Activated T-helper 9 cell treated with anti-CD3 and anti-CD28 coated beads, Interleukin-2, amount 50 U/mL, for 16 hours (primary cell): ENCODE data around the gene RANBP3.

Source experiments
- DNase-seq: peaks from one replicate; pipeline ENCODE4 v3.0.0-alpha.2; 2020; ENCODE audit warnings: low read depth

Gene RANBP3

DNA sequence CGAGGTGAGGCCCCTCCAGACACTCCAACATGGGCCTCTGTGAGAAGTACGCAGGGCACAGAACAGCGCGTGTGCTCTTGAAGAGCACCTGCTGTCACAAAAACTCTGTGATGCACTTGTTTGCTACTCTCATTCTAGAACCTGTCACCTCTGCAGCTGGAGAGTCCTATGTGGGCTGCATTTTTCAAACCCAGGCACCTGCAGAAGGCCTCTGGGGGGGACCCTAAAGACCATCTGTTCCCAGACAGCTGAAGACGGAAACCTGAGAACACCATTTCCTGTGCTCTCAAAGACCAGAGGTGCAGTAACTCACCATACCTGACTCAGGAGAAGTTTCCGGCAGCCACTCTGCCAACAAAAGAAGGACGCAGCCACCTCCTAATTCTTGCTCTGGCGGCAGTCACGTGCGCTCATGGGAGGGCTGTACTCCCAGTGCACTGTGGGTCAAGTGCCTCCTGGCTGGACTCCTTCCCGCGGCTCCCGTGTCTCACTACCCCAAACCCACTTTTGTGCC is 28.1 kb downstream of the RANBP3 start:
- DNase-seq, result peak; percentile 7

DNA sequence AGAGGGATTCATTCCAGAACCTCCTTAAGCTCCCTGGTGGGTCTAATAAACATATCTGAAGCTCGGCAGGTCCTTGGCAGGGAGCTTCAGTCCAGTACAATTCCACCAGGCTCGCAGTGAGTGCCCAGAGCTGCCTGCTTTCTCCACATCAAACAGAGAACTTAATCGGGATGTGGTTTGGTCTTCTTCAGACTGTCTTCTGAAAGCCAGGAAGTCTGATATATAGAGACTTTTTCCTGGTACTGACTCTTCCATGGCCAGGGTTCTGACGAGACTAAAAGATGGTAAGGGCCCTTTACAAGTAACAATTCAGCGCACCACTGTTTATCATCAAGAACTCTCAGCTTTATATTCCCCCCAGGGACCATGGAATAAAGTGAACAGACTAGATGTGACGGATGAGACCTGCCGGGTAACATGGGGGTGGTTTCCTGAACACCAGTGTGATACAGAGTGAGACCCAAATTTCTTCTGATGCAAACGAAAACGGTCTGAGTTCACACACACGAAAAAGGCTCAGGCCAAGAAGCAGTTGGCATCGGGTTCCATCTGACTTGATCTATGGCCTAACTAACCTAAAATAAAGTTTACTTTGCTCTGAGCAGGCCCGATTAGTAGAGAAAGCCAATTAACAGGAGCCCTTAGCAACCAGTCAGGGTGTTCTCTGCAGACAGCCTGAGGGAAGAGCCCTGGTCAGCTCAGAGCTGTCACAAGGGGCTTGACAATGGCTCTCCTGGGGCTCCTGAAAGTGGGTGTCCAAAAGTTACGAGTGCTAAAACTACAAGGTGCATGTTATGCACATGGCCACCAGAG is 29.0 kb downstream of the RANBP3 start:
- no peak for DNase-seq

- no peak for DNase-seq
These were observed 30.5 kb downstream of the RANBP3 start for GRCh38 chr19:5947435-5947834.

DNA sequence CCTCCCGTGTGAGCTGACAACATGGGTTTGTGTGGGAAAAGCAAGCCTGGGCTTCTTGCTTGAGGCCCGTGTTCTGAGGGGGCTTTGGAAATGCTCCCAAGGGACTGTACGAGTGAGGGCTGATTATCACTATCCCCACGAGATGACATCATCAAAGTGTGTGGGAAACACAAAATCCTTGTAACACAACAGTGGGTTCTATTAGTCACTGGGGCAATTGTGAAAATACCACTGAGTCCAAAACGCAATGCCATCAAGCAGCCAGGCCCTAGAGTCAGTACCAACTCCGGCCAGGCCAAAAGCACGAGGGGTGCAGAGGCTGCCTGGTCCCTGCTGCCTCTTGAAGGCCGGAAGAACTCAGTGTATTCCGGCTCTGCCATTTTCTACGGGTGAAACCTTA is 34.3 kb downstream of the RANBP3 start:
- DNase-seq, result no peak

GRCh38 chr19:5943045-5943444 is 34.9 kb downstream of the RANBP3 start:
- DNase-seq, result no peak

- DNase-seq, result no peak
These were observed 36.3 kb downstream of the RANBP3 start for GRCh38 chr19:5941673-5942072.

DNA sequence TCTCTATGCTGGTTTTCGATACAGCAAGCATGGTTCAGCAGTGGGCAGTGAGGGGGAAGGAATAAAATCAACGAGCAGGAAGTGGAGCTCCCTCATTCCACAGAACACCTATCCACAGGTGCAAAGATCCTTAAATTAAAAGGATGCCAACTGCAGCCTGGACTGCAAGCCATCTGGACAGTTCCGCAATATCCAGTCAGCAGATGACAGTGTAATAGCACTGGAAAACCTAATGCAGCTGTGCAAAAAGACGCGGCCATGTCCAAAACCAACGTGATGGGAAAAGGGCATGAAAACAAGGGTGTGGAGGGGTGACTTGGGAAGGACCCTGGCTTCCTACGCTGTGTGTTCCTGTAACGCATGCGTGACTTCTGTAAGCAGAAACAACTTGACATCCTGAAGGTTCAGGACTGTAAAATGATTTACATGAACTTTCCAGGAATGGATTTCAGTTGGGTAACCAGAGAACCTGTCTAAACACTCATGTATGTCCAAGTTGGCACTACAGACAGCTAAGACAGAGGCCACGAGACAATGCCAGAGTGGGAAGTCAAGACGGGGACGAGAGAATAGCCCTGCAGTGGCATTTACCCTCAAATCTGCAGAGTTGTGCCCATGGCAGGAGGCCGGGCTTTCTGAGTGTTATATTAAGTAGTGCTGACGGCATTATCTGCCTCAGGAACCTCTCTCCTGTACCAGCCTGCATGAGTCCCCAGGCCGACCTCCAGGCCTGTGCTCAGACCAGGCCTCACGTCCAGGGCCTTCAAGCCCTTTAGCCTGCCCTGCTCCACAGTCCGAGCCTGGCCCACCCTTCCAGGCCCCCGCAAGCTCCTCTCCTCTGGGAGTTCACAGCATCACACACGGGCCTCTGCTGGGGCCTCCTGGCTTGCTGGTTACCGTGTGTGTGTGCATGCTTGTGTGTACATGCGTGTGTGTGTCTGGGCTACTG is 37.4 kb downstream of the RANBP3 start:
- no peak for DNase-seq

DNA sequence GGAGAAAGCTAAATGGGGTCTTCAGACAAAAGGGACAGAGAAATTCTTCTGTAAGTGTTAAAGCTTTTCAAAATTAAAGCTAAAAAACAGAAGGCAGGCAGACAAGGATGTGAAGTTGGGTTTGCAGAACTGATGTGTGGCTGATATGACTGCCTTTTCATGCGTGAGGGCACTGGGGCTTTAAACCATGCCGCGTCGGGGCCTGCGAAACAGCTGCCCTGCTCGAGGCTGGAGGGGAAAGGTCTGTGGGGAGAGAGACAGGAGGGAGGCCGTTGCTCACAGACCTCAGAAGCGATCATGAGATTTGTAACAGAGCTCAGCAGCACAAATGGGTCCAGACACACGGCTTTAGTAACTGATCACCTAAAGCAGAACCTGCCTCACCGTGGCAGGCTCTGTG is 40.4 kb downstream of the RANBP3 start:
- no peak for DNase-seq

- DNase-seq, result no peak
These were observed 41.7 kb downstream of the RANBP3 start for GRCh38 chr19:5936292-5936592.

DNA sequence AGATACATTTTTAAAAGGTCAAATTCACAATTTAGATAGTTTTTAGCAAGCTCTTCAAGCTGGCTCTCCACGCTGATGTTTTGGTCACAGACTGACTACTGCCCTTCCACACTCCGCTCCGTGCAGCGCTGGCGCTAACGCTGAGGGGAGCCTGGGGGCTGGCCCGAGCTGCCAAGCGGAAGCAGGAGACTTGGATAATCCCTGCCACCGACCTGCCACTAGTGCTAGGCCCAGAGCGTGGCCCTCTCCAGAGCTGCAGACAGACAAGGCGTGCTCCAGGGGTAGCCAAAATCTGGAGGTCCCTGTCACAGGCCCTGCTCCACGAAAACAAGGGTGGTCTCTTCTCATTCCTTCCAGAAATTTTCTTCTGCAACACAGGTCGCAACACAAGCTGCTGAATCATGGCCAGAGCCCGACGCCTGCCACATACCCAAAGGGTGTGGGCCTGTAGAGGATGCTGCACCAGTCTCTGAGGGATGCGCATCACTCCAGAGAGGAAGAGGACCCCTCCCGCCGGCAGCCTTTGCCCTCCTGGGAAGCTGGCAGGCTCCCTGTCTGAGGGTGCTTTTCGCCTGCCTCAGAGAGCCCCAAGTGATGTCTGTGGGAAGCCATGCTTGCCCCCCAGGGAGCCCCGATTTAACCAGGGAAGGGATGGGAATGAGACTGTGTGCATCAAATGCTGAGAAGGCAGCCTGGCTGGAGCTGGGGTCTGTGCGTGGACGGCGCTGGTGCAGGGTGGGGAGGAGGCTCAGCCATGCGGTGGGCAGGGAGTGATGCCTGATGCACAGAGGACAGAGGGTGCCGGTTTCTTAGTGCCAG is 42.3 kb downstream of the RANBP3 start:
- DNase-seq, result no peak

- DNase-seq, result no peak
These were observed 43.0 kb downstream of the RANBP3 start for GRCh38 chr19:5934774-5935472.

- DNase-seq, result no peak
These were observed 43.9 kb downstream of the RANBP3 start for GRCh38 chr19:5934069-5934401.

DNA sequence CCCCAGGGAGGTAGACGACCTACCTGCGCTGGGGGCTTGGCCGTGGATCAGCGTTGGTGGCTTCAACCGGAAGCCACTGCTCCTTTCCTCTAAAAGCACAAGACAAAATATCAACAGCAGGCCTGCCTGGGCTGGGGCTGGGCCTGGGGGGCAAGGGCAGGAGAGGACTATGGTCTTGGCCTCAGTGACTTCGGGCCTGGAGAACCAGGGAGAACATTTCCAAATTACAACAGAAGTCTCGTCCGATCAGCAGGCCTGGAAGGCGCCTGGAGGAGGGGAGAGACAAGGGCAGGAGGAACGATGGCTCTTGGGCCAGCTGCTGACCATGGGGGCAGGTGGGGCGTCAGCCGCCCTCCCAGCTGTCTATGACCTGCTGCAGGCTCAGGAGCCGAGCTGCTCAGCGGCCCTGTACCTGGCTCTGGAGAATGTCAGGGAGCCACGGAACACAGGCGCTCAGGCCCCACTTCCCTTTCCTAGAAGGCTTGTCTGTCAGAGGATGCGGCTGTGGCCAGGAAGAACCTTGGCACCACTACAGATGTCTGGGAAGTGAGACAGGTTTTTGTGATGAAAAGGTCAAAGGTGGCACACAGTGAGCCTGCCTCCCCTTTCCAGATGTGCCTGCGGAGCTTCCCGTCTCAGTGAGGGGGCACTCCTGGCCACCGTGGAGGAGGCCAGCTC is 44.4 kb downstream of the RANBP3 start:
- DNase-seq, result no peak

GRCh38 chr19:5932609-5933262 is 45.2 kb downstream of the RANBP3 start:
- no peak for DNase-seq

GRCh38 chr19:5932146-5932545 is 45.8 kb downstream of the RANBP3 start:
- DNase-seq, result no peak

DNA sequence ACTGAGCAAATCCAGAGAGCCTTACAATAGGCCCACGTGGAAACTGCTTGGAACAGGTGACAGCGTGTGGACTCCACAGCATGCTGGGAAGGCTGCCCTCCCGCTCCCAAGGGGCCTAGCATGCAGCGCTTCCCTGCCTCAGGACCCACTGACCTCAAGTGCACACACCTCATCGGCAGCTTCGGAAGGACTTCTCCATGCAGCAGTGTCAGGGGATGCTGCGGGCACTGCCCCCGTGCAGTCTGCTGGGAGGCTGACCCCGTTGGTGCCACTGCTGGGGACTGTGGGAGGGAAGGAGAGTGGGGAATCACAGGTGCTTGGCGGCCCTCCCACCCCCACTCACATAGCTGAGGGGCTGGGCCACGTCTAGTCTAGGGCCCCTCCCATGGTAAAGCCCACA is 46.7 kb downstream of the RANBP3 start:
- DNase-seq, result no peak

DNA sequence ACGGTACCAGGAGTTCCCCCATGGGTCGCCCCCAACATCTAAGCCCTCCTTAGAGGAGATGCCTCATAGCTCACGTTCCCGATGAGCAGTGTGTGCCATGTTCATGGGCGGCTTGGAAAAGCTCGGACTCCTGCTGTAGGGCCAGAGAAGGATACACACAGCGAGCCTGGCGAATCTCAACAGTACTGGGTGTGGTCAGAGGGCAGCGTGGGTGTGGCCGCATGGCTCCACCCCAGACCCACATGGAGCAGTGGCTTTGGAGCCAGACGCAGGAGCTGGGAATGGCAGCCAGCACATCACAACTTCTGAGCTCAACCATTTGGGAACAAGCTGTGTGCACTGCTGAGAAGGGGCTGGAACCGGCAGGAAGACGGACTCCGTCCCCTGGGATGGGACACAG is 48.3 kb downstream of the RANBP3 start:
- no peak for DNase-seq

DNA sequence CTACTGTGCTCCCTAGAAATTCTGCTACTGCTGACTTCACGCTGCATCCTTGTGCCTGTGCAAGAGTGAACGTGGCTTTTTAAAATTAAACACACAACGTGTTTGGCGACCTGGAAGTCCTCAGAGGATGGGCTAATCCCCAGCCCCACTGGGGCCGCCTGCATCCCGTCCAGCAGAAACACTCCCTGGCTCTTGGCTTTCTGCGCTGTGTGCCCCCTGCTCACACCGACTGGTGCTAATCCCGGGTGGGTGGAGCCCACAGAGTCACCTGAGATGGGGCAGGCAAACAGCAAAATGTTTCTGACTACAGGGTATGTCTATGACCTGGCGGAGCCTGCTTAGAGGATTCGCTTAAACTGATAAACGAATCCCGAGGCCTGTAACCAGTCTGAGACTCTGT is 48.8 kb downstream of the RANBP3 start:
- no peak for DNase-seq

- no peak for DNase-seq
These were observed 50.5 kb downstream of the RANBP3 start for GRCh38 chr19:5927441-5927821.

- no peak for DNase-seq
These were observed 51.1 kb downstream of the RANBP3 start for GRCh38 chr19:5926641-5927440.
